Coronary artery (tissue), 2 donors: Measurements from ENCODE around the gene GTF3C2.

ENCODE experiments used
- DNase-seq: peaks from one replicate; pipeline ENCODE4 v3.0.0-alpha.2; 2017; ENCODE audit warnings: low spot score
- H3K27ac ChIP-seq, 2 donors: fragments of 200-600 bp; sonication (generic); one replicate each; pipeline ENCODE4 v1.5.1; 2016 to 2019
- H3K4me3 ChIP-seq: fragments of 200-600 bp; sonication (generic); 2 replicates; pipeline ENCODE4 v1.5.1; 2016; ENCODE audit warnings: mild to moderate bottlenecking, moderate library complexity
- CTCF ChIP-seq: fragments of 200-600 bp; sonication (generic); IDR thresholded peaks from one replicate; pipeline ENCODE4 v1.5.1; 2019; ENCODE audit warnings: antibody characterized with exemption

The GTF3C2 gene

GRCh38 chr2:27290549-27290948 lies 66.0 kb downstream of the GTF3C2 start:
- Histone ChIP-seq H3K4me3 (no peak overlapping the region), H3K27ac (no peak overlapping the region)
- no peak for DNase-seq
- TF ChIP-seq CTCF = no peak

GRCh38 chr2:27288610-27289009 lies 68.0 kb downstream of the GTF3C2 start:
- no peak for TF ChIP-seq CTCF
- no peak overlapping the region for H3K4me3 ChIP-seq
- no peak for DNase-seq
- no peak overlapping the region for H3K27ac ChIP-seq

- Histone ChIP-seq H3K27ac (no peak overlapping the region), H3K4me3 (no peak overlapping the region)
Measured at GRCh38 chr2:27285481-27285880, 71.1 kb downstream of the GTF3C2 start.

GRCh38 chr2:27284996-27285395 lies 71.6 kb downstream of the GTF3C2 start:
- H3K27ac ChIP-seq = no peak overlapping the region
- DNase-seq = no peak
- TF ChIP-seq CTCF = no peak

More at GRCh38 chr2:27285481-27285880, 71.1 kb downstream of the GTF3C2 start:
- no peak for DNase-seq
- TF ChIP-seq CTCF = no peak

GRCh38 chr2:27282892-27283291 lies 73.7 kb downstream of the GTF3C2 start:
- no peak overlapping the region for H3K27ac ChIP-seq
- no peak for DNase-seq
- H3K4me3 ChIP-seq = no peak overlapping the region
- no peak for TF ChIP-seq CTCF

More at GRCh38 chr2:27284996-27285395, 71.6 kb downstream of the GTF3C2 start:
- H3K4me3 ChIP-seq = no peak overlapping the region

GRCh38 chr2:27281855-27282559 lies 74.6 kb downstream of the GTF3C2 start, which contains the start of gene TRIM54:
TSS of gene TRIM54 (plus strand) at chr2:27282429. CDS start at chr2:27282732, 303 bp downstream.
- H3K4me3 ChIP-seq = no peak within 1 kb of the TSS
- no peak for TF ChIP-seq CTCF
- H3K27ac ChIP-seq = peak within 1 kb of the TSS in 1 of 2 donors; percentile 6
- DNase-seq = no peak

GRCh38 chr2:27281442-27281841 lies 75.1 kb downstream of the GTF3C2 start:
- no peak for TF ChIP-seq CTCF
- DNase-seq = no peak
- H3K4me3 ChIP-seq = no peak overlapping the region
- H3K27ac ChIP-seq = peak overlapping the region in 1 of 2 donors; percentile 6
